Mucosa of descending colon (tissue), 3 donors: ENCODE measurements around the gene RRAD. TPM values are rescaled to one million over a fixed set of nuclear protein-coding genes. Genes with fewer than 3 reads are reported as not detected.
"Not testable (repeated sequence)": the region's sequence is repeated elsewhere in the genome, so short reads cannot be mapped to it uniquely, and the experiment has no call there.

Experiments used
- ATAC-seq: fragments of 200-7000 bp; cut with Tn5 transposase; one replicate; pipeline ENCODE4 v1.9.1; 2020; ENCODE audit warnings: mild to moderate bottlenecking, moderate library complexity
- DNase-seq, 3 donors: peaks; one replicate each; pipeline ENCODE4 v3.0.0-alpha.2; 2020
- H3K36me3 ChIP-seq: fragments of 200-600 bp; one replicate; pipeline ENCODE4 v1.8.0; 2021; ENCODE audit warnings: low read depth, mild to moderate bottlenecking
- H3K4me1 ChIP-seq: fragments of 200-600 bp; one replicate; pipeline ENCODE4 v1.8.0; 2021; ENCODE audit warnings: low read depth, mild to moderate bottlenecking
- H3K4me3 ChIP-seq: fragments of 200-600 bp; one replicate; pipeline ENCODE4 v1.8.0; 2021; ENCODE audit warnings: mild to moderate bottlenecking
- H3K9me3 ChIP-seq: fragments of 200-600 bp; one replicate; pipeline ENCODE4 v1.8.0; 2021; ENCODE audit warnings: mild to moderate bottlenecking
- intact Hi-C, 2 donors: fragments of 100-400 bp; cut with DNase I in 1 of 2; cut with micrococcal nuclease in 1 of 2; formaldehyde crosslinking; loops; one replicate each; pipeline versions ENCODE4 v1.11.0 to v1.11.1; 2022; cut with DNase I, micrococcal nuclease
- total RNA-seq, 3 donors: library from RNA; stranded (reverse); fragmentation: NEBNext Ultra II Directional in 2 of 3; extraction: Animal tissue kit (Norgen Biotek cat#: 25700) in 2 of 3; gene quantifications; one replicate each; pipeline versions ENCODE4 v1.2.1 to v1.2.4, GENCODE V29; 2021 to 2023
- TF ChIP-seq, protein P1 (sequence below): fragments of 200-600 bp; IDR thresholded peaks from one replicate; pipeline ENCODE4 v1.8.0; 2022; ENCODE audit warnings: antibody characterized with exemption, mild to moderate bottlenecking
- donor health status: DM: no; HTN: no; CAD: no; lungs with moderate emphysema.
- donor health status: DM: no; HTN: no; CAD: no.
- donor health status: DM: no; HTN: yes; CAD: no.

Gene RRAD
- total RNA-seq, 3 donors from 2014 or later: 1.3 to 11.6 (median 1.3) TPM

DNA sequence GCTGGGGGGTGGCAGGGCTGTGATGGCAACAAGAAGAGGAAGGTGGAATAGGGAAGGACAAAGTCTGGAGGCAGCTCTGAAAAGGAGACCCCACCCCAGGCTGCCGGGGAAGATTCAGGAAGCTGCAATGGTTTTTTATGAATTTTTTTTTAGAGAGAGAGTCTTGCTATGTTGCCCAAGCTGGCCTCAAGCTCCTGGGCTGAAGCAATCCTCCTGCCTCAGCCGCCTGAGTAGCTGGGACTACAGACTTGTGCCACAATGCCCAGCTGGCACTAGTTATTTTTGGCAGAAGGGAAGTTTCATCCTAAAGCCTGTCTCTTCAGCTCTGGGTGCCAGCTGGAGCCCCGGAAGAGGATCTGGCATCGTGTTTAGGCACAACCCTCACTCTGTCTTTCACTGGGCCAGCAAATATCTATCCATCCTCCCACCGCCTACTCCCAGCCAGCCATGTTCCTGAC, 34.4 kb upstream of the RRAD start:
- intact Hi-C loops: loop anchor here in 1 of 2 donors (10.0 kb wide), 1 partner anchor 195 kb away; the partner anchor contains the start of genes B3GNT9, FBXL8 and TRADD
- Histone ChIP-seq H3K36me3 (no peaks in the 10 kb centered on the region), H3K9me3 (no peaks in the 10 kb centered on the region), H3K4me3 (no peak overlapping the region), H3K4me1 (peaks cover 41% of the 10 kb centered on the region)
- TF ChIP-seq, protein P1, sequence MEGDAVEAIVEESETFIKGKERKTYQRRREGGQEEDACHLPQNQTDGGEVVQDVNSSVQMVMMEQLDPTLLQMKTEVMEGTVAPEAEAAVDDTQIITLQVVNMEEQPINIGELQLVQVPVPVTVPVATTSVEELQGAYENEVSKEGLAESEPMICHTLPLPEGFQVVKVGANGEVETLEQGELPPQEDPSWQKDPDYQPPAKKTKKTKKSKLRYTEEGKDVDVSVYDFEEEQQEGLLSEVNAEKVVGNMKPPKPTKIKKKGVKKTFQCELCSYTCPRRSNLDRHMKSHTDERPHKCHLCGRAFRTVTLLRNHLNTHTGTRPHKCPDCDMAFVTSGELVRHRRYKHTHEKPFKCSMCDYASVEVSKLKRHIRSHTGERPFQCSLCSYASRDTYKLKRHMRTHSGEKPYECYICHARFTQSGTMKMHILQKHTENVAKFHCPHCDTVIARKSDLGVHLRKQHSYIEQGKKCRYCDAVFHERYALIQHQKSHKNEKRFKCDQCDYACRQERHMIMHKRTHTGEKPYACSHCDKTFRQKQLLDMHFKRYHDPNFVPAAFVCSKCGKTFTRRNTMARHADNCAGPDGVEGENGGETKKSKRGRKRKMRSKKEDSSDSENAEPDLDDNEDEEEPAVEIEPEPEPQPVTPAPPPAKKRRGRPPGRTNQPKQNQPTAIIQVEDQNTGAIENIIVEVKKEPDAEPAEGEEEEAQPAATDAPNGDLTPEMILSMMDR: no peak
- ATAC-seq (peak; percentile 7), DNase-seq (peak in 2 of 3 donors; percentile 48 to 52)

DNA sequence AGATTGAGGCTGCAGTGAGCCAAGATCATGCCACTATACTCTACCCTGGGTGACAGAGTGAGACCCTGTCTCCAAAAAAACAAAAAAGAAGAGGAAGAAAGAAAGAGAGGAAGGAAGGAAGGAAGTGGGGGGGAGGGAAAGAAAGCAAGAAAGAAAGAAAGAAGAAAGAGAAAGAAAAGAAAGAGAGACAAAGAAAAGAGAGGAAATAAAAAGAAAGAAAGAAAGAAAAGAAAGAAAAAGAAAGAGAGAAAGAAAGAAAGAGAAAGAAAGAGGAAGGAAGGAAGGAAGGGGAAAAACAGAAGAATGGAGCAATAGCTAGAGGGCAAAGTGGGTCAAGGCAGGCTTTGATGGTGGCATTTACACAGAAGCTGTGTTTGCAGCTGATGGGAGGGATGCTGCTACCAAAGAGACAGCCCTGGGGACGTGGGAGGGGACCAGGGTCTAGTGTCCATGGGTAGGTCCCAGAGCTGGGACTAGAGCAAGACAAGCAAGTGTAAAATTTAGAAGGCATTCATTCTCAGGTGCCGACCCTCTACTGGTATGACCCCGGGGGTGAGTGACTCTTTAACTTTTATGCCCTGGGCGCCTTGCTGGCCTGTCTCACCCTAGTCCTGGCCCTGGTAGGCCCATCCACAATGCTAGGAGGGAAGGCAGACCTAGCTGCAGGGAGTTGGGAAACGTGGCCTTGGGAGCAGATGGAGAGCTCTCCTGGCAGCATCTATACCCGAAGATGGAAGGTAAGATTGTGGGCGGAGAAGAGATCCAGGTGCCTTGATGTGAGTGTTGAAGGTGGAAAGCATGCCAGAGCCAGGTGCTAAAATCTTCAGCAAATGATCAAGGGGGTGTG, 33.7 kb upstream of the RRAD start:
- DNase-seq (no peak), ATAC-seq (no peak)
- H3K4me3 ChIP-seq: no peak overlapping the region
- TF ChIP-seq, protein P1: no peak
- intact Hi-C loops: loop anchor here in 1 of 2 donors (10.0 kb wide), 1 partner anchor 196 kb away; the partner anchor contains the start of genes B3GNT9, FBXL8 and TRADD
- H3K9me3 ChIP-seq: no peaks in the 10 kb centered on the region
- no peaks in the 10 kb centered on the region for H3K36me3 ChIP-seq
- H3K4me1 ChIP-seq: peaks cover 43% of the 10 kb centered on the region

DNA sequence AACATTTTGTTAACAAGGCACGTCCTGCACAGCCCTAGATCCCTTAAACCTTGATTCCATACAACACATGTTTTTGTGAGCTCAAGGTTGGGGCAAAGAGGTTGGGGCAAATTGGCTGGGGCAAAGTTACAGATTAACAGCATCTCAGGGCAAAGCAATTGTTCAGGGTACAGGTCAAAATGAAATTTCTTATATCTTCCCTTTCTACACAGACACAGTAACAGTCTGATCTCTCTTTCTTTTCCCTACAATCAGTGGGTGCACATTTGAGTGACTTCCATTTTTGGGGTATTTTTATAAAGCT, 30.8 kb upstream of the RRAD start:
- H3K4me1 ChIP-seq: peaks cover 40% of the 10 kb centered on the region
- intact Hi-C loops: loop anchor here in 1 of 2 donors (10.0 kb wide), 1 partner anchor 199 kb away; the partner anchor contains the start of genes B3GNT9, FBXL8 and TRADD
- DNase-seq, H3K36me3 ChIP-seq, H3K9me3 ChIP-seq, H3K4me3 ChIP-seq, ATAC-seq: not testable (repeated sequence)

DNA sequence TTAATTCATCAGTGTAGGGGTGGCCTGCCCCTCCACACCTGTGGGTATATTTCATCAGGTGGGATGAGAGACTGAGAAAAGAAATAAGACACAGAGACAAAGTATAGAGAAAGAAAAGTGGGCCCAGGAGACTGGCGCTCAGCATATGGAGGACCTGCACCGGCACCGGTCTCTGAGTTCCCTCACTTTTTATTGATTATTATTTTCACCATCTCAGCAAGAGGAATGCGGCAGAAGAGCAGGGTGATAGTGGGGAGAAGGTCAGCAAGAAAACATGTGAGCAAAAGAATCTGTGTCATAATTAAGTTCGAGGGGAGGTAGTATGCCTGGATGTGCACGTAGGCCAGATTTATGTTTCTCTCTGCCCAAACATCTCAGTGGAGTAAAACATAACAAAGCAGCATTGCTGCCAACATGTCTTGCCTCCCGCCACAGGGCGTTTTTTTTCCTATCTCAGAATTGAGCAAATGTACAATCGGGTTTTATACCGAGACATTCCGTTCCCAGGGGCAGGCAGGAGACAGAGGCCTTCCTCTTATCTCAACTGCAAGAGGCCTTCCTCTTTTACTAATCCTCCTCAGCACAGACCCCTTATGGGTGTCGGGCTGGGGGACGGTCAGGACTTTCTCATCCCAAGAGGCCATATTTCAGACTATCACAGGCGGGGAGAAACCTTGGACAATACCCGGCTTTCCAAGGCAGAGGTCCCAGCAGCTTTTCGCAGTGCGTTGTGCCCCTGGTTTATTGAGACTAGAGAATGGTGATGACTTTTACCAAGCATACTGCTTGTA, 30.2 kb upstream of the RRAD start:
- intact Hi-C loops: loop anchor here in 1 of 2 donors (10.0 kb wide), 1 partner anchor 199 kb away; the partner anchor contains the start of genes B3GNT9, FBXL8 and TRADD
- not testable (repeated sequence) for H3K36me3 ChIP-seq

DNA sequence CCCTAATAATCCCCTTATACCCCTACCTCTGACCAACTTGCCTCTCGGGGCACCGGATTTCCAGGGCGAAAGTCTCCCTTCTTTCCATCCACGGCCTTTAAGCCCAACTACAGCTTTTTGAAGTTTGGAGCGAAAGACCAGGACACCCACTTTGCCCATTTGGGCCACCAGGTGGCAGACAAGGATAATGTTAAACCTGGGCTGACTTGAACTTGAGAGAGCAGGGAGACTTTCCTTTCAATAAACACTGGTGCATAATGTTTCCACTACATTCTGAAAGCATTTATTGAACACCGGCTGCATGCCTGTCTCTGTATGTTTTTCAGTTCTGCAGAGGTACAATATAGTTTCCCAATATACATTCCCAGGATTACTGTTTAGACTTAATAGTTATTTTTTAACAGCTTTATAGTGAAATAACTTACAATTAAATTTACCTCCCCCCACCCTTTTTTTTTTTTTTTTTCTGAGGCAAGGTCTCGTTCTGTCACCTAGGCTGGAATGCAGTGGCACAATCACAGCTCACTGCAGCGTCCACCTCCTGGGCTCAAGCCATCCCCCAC, 28.8 kb upstream of the RRAD start:
- ATAC-seq: peak; percentile 85
- Histone ChIP-seq H3K4me1 (peaks cover 32% of the 10 kb centered on the region), H3K9me3 (no peaks in the 10 kb centered on the region), H3K36me3 (no peaks in the 10 kb centered on the region), H3K4me3 (no peak overlapping the region)
- TF ChIP-seq, protein P1: peak; percentile 49
- intact Hi-C loops: loop anchor here in 1 of 2 donors (10.0 kb wide), 1 partner anchor 201 kb away; the partner anchor contains the start of genes B3GNT9, FBXL8 and TRADD
- DNase-seq: peak in 2 of 3 donors; percentile 88 to 94

More for the DNA sequence above, 30.2 kb upstream of the RRAD start:
- peak in 1 of 3 donors; percentile 45 for DNase-seq
- peaks cover 37% of the 10 kb centered on the region for H3K4me1 ChIP-seq
- H3K9me3 ChIP-seq, ATAC-seq, H3K4me3 ChIP-seq: not testable (repeated sequence)

DNA sequence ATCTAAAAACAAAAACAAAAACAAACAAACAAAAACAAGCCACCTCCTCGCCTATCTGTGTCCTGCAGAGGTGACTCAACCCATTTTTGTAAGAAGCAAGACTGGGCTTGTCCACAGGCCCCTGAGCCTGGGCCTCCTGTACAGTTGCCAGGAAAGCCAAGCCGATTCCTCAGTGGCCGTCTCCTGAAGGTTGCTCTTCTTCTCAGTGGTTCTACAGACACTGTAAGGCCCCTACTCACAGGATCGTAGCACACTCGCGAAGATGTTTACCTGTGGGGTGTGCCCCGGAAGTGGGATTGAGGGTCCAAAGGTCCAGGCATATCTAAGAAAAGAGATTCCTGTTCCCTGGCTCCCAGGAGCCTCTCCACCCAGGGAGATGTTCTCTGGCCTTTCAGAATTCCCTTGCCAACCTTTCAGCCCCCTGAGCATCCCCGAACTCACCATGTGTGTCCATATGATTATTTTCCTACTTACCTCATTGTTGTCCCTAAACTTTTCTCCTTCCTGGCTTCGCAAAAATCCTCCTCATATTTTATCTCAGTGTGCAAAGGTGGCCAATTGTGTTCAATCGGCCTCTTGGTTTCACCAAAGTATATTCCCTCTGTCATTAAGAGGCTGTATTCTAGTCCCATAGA, 28.2 kb upstream of the RRAD start:
- intact Hi-C loops: loop anchor here in 1 of 2 donors (10.0 kb wide), 1 partner anchor 201 kb away; the partner anchor contains the start of genes B3GNT9, FBXL8 and TRADD
- H3K4me1 ChIP-seq: peaks cover 34% of the 10 kb centered on the region
- DNase-seq: peak in 2 of 3 donors; percentile 79 to 84
- H3K36me3 ChIP-seq: no peaks in the 10 kb centered on the region
- no peaks in the 10 kb centered on the region for H3K9me3 ChIP-seq
- no peak overlapping the region for H3K4me3 ChIP-seq
- peak; percentile 91 for ATAC-seq
- TF ChIP-seq, protein P1: no peak
